A172 (cell line): Measurements from ENCODE around the gene MOV10L1. TPM values are rescaled to one million over a fixed set of nuclear protein-coding genes. Genes with fewer than 3 reads are reported as not detected.
A peak's percentile ranks its signal among the peaks of the same experiment; 100 is the strongest.

Experiments used
- DNase-seq: peaks from one replicate; pipeline ENCODE4 v3.0.0-alpha.2; 2015; ENCODE audit warnings: low spot score
- total RNA-seq: library from RNA; depleted of rRNA; stranded (reverse); fragments of >200 nt; shearing (Covaris generic); gene quantifications from 2 replicates; pipeline ENCODE4 v1.2.3, GENCODE V29; 2014

MOV10L1 gene
- total RNA-seq, 1 experiment from 2014 or later, result 2.0 TPM

DNA sequence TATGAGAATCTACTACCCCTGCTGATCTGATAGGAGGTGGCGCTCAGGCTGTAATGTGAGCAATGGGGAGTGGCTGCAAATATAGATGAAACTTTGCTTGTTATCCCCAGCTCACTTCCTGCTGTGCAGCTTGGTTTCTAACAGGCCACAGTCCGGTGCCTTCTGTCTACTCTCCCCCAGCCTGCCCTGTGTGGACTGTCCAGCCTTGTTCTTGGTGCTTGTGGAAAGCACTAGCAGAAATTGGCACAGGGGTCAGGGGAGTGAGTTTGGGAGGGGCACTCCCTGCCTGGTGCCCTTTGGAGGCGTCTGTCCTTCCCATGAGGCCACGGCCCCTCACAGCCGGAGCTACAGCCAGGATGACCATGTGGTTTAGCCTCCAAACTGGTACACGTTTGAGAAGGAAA lies 14.3 kb downstream of the MOV10L1 start:
- DNase-seq, result no peak

- no peak for DNase-seq
Measured at GRCh38 chr22:50105208-50106100, 15.6 kb downstream of the MOV10L1 start.

GRCh38 chr22:50107529-50107928 lies 17.7 kb downstream of the MOV10L1 start:
- DNase-seq, result no peak

DNA sequence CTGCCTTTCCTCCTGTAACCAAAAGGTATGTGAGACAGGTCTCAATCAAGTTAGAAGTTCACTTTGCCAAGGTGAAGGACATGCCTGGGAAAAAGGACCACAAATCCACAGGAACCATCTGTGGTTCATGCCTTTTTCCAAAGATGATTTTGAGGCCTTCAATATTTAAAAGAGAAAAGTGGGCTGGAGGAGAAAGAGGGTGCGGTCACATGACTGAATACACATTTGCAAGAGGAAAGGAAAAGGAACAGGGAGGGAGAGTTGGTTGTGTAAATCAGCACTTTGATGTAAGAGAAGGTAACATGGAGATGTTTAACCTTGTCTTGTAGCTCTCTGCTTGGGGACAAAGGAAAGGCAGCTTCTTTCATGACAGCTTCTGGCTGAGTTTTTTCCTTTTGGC lies 21.2 kb downstream of the MOV10L1 start:
- DNase-seq, result no peak

- peak; percentile 63 for DNase-seq
Measured at GRCh38 chr22:50112151-50113118, 22.6 kb downstream of the MOV10L1 start.

- DNase-seq, result peak; percentile 60
Measured at GRCh38 chr22:50114221-50115021, 24.6 kb downstream of the MOV10L1 start.

GRCh38 chr22:50115693-50116092 lies 25.9 kb downstream of the MOV10L1 start:
- DNase-seq, result peak; percentile 64

DNA sequence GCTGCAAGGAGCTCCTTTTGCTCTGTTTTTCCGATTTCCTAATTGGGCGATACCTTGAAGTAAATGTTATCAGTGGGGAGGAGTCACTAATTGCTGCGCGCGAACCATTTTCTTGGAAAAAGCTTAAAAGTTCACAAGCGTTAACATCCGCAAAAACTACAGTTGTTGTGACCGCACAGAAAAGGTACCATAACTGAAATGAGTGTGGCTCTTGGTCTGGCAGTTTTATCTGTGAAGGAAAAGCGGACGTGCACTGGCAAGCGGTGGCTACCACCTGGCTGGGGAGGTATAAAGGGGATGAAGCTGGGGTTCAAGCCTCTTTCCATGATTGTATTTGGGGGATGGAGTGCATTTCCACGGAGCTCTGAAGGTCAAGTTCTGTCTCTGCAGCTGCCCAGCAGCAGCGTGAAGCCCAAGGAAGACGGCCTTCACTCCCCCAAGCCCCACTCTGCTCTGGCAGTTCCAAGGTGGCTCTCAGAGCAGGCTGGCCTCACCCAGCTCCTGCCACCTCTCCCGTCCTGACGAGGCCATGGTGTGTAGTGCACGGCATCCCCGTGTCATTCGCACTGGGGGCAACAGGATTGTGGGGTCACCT lies 27.5 kb downstream of the MOV10L1 start:
- DNase-seq, result no peak

DNA sequence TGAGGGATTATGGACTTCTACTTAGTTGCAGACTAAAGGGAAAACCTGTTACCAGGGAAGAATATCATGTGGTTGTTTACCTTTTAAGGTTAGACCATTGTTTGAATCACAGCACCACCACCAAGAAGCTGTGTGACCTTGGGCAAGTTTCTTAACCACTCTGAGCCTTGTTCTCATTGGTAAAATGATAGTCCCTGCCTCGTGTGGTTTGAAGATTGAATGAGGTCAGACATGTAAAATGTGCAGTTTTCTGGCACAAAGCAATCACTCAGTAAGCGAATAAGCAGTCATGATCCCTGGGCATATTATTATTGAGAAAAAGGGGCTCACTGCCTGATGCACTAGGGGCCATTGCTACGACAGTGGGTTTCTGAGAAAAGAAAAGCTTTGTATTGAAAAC lies 28.3 kb downstream of the MOV10L1 start:
- DNase-seq, result no peak

- peak; percentile 91 for DNase-seq
Measured at GRCh38 chr22:50118557-50119168, 28.9 kb downstream of the MOV10L1 start.

DNA sequence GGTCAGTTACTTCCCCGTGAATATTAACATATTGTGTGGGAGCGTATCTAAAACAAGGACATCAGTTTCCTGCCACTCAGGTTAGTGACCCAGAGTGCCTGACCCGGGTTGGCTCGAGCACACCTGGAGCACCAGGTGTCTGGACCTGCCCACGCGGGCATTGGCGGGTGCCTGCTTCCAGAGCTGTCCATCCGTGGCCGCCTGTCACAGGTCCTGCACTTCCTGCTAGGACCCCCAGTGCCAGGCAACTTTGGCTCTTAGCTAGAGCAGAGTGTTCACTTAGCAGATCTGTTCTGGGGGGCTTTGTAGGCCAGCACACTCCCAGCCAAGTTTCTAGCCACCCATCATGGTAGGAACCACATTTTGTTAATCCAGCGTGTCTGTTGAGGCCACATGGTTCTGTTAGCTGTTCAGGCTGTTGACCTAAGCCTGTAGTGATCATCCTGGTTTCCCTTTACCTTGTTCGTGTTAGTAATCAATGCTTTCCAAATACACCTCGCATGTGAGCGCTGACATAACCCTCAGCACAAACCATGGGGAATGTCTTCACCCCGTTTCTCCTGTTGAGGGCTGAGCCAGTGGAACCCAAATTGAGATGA lies 29.5 kb downstream of the MOV10L1 start:
- no peak for DNase-seq

GRCh38 chr22:50119768-50120251 lies 30.0 kb downstream of the MOV10L1 start:
- no peak for DNase-seq

DNA sequence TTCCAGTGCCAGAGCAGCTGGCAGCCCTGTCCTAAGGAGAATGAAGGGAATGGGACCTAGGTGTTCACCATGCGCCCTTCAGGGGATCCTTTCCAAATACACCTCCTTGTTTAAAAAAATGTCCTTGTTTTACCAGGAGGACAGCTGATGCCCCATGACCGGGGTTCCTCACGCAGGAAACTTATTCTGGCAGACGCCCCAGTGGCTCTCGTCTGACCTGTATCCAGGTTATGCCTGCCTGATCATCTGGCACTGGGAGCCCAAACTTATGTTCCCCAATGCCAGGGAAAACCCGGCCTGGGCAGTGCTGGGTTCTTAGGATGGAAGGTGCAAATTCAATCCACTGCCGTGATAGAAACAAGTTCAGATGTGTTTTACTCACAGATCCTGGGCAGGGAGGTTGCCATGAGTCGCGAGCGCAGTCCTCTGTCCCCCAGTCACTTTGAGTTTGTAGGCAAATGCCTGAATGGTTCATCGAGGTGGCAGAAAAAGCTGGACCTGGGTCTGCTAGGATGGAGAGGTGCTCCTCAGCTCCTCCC lies 31.5 kb downstream of the MOV10L1 start:
- DNase-seq, result no peak

- DNase-seq, result no peak
Measured at GRCh38 chr22:50123119-50123518, 33.3 kb downstream of the MOV10L1 start.

DNA sequence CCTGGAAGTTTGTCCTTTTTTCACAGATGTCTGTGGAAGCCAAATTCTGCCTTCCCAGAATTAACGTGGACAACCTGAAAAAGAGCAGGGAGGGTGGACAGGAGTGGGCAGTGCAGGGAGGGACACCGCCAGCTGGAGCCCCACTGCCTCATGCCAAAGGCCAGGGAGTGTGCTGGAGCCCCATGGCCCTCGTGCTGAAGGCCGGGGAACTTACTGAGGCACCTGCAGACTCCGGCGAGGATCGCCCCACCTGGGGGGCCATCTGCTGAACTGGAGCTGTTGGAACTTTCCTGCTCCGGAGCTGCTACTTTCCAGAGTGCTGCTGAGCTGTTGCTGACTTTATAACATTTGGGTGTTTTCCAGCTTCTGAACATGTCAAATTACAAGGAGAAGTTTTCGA lies 35.2 kb downstream of the MOV10L1 start:
- no peak for DNase-seq

DNA sequence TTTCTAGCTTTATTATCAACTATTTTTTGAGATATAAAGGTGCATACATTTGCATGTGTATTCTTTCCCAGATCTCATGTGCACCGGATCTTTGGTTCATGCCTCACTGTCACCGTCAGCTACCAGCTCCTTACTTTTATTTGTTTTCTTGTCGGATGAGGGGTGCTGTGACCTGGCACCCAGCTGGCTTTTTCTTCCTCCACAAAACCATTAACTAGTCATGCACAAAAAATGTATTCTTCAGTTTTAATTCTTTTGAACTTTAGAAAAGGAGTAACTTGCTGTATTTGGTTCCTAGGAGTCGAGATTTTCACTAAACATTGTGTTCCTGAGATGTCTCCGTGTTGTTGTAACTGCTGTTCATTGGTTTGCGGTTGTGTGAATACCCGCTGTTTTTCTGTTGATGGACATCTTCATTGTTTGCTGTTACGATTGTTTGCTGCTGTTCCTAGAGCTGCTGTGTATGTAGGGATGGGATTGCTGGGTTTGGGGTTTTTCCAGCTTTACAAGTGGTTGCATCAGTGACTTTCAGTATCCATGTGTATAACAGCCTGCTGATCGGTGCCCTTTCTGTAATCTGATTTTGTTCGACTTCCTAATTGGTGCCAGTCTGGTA lies 39.4 kb downstream of the MOV10L1 start:
- peak; percentile 38 for DNase-seq

DNA sequence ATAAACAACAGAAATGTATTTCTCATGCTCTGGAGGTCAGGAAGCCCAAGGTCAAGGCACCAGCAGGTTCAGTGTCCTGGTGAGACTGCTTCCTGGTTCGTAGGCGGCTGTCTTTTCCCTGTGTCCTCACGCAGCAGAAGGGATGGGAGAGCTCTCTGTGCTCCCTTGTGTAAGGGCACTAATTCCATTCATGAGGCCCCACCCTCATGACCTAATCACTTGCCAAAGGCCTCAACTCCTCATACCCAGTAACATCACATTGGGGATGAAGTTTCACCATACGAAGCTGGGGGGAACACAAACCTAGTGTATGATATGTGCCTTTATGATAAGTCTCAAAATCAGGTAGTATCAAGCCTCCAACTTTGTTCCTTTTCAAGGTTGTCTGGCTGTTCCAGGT lies 42.1 kb downstream of the MOV10L1 start:
- no peak for DNase-seq

DNA sequence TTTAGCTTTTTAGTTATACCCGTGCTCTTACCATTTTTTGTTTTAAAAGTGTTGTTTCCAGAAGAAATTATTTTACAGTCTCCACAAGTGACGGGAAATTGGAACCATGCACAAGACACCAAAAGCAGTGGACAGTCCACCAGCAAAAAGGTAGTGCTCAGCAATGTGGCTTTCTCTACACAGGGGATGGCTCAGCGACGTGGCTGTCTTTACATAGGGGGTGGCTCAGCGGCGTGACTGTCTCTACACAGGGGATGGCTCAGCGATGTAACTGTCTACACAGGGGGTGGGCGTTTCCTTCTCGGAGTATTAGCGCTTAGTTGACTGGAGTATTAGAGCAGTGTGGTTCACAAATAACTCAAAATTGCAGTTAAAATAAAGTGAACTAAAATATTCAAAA lies 44.7 kb downstream of the MOV10L1 start:
- no peak for DNase-seq

- DNase-seq, result no peak
Measured at GRCh38 chr22:50136581-50137015, 46.8 kb downstream of the MOV10L1 start.
